ENCODE measurements around the gene PKP2. TPM values are rescaled to one million over a fixed set of nuclear protein-coding genes. Genes with fewer than 3 reads are reported as not detected.

The PKP2 gene
- total and polyA plus RNA-seq, 2 of the 13 experiments (the other 11 are each of a cell fraction or from before 2014, with no cell fraction given), result 15.1 to 25.3 TPM

GRCh38 chr12:32755654-32756475 is 140.7 kb downstream of the PKP2 start, which contains the start of gene YARS2 (continued):
- no peak for TF ChIP-seq ZFP36L1 (CRISPR knock-in tag; IDR thresholded peaks at IDR 0.05)
- TF ChIP-seq PTBP1 (IDR thresholded peaks at IDR 0.05; ENCODE audit: low read depth, low read length, poor library complexity, severe bottlenecking), result no peak
- no peak for TF ChIP-seq ZNF30 (CRISPR knock-in tag; IDR thresholded peaks at IDR 0.05)
- TF ChIP-seq, protein P1, sequence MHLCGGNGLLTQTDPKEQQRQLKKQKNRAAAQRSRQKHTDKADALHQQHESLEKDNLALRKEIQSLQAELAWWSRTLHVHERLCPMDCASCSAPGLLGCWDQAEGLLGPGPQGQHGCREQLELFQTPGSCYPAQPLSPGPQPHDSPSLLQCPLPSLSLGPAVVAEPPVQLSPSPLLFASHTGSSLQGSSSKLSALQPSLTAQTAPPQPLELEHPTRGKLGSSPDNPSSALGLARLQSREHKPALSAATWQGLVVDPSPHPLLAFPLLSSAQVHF (CRISPR knock-in tag; IDR thresholded peaks at IDR 0.05), result no peak
- no peak for TF ChIP-seq TMF1 (CRISPR knock-in tag; IDR thresholded peaks at IDR 0.05; ENCODE audit: low read depth)
- TF ChIP-seq EZH2 (conservative IDR thresholded peaks at IDR 0.05; ENCODE audit: low read depth, low read length), result no peak
- TF ChIP-seq ZNF652 (CRISPR knock-in tag; IDR thresholded peaks at IDR 0.05; ENCODE audit: borderline replicate concordance, low read depth), result no peak
- TF ChIP-seq ZNF136 (CRISPR knock-in tag; IDR thresholded peaks at IDR 0.05; ENCODE audit: low read depth), result no peak
- TF ChIP-seq CREM (IDR thresholded peaks at IDR 0.05), result peak; percentile 63
- TF ChIP-seq CREM (CRISPR knock-in tag; IDR thresholded peaks at IDR 0.05), result no peak
- no peak for TF ChIP-seq ZNF256 (CRISPR knock-in tag; conservative IDR thresholded peaks at IDR 0.05)
- TF ChIP-seq SALL1 (CRISPR knock-in tag; IDR thresholded peaks at IDR 0.05), result peak; percentile 54; the same call in 1 of the 2 replicates
- 0 out of 2 replicates have a peak, but pooled peaks have one; percentile 51 for TF ChIP-seq ISL2 (CRISPR knock-in tag; IDR thresholded peaks at IDR 0.05)
- peak; percentile 20; the same call in 1 of the 2 replicates for TF ChIP-seq SOX5 (CRISPR knock-in tag; IDR thresholded peaks at IDR 0.05; ENCODE audit: borderline replicate concordance)
- TF ChIP-seq, protein P2, sequence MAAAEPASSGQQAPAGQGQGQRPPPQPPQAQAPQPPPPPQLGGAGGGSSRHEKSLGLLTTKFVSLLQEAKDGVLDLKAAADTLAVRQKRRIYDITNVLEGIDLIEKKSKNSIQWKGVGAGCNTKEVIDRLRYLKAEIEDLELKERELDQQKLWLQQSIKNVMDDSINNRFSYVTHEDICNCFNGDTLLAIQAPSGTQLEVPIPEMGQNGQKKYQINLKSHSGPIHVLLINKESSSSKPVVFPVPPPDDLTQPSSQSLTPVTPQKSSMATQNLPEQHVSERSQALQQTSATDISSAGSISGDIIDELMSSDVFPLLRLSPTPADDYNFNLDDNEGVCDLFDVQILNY (CRISPR knock-in tag; conservative IDR thresholded peaks at IDR 0.05), result no peak
- TF ChIP-seq MED8 (CRISPR knock-in tag; IDR thresholded peaks at IDR 0.05; ENCODE audit: insufficient replicate concordance), result peak; percentile 33
- TF ChIP-seq XBP1 (CRISPR knock-in tag; IDR thresholded peaks at IDR 0.05), result no peak
- no peak for TF ChIP-seq RNF2 (conservative IDR thresholded peaks at IDR 0.05; ENCODE audit: low read depth)
- TF ChIP-seq BCL6 (CRISPR knock-in tag; IDR thresholded peaks at IDR 0.05), result peak; percentile 38
- peak; percentile 85 for TF ChIP-seq RAD21 (CRISPR knock-in tag; IDR thresholded peaks at IDR 0.05)
- TF ChIP-seq FOXK1 (CRISPR knock-in tag; IDR thresholded peaks at IDR 0.05; ENCODE audit: borderline replicate concordance, low read depth), result no peak; the same call in 1 of the 2 replicates
- TF ChIP-seq SATB2 (CRISPR knock-in tag; IDR thresholded peaks at IDR 0.05), result no peak
- no peak for TF ChIP-seq HNRNPUL1 (IDR thresholded peaks at IDR 0.05; ENCODE audit: low read depth, low read length)
- TF ChIP-seq MEF2D (CRISPR knock-in tag; IDR thresholded peaks at IDR 0.05), result no peak
- no peak for TF ChIP-seq HIVEP1 (CRISPR knock-in tag; IDR thresholded peaks at IDR 0.05)
- TF ChIP-seq, protein P3, sequence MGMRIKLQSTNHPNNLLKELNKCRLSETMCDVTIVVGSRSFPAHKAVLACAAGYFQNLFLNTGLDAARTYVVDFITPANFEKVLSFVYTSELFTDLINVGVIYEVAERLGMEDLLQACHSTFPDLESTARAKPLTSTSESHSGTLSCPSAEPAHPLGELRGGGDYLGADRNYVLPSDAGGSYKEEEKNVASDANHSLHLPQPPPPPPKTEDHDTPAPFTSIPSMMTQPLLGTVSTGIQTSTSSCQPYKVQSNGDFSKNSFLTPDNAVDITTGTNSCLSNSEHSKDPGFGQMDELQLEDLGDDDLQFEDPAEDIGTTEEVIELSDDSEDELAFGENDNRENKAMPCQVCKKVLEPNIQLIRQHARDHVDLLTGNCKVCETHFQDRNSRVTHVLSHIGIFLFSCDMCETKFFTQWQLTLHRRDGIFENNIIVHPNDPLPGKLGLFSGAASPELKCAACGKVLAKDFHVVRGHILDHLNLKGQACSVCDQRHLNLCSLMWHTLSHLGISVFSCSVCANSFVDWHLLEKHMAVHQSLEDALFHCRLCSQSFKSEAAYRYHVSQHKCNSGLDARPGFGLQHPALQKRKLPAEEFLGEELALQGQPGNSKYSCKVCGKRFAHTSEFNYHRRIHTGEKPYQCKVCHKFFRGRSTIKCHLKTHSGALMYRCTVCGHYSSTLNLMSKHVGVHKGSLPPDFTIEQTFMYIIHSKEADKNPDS (CRISPR knock-in tag; IDR thresholded peaks at IDR 0.05), result no peak
- TF ChIP-seq ZNF207 (IDR thresholded peaks at IDR 0.05; ENCODE audit: borderline replicate concordance), result no peak
- TF ChIP-seq NR1H2 (CRISPR knock-in tag; IDR thresholded peaks at IDR 0.05; ENCODE audit: borderline replicate concordance, low read depth), result no peak
